OCI-LY1 (cell line): Measurements from ENCODE around the gene RUFY3.

Experiments
- CTCF ChIP-seq: fragments of 200-600 bp; sonication (generic), shearing (Covaris generic); IDR thresholded peaks from 2 replicates; pipeline ENCODE4 v1.5.1; 2017; ENCODE audit warnings: mild to moderate bottlenecking, antibody characterized with exemption, low read length, moderate library complexity, mixed read lengths
- EZH2 ChIP-seq: fragments of 200-600 bp; sonication (generic), shearing (Covaris generic); IDR thresholded peaks from 2 replicates; pipeline ENCODE4 v1.8.0; 2017; ENCODE audit warnings: borderline replicate concordance, mixed run types, mild to moderate bottlenecking, antibody characterized with exemption, low read length, moderate library complexity, mixed read lengths

- no peak for TF ChIP-seq CTCF
- no peak for TF ChIP-seq EZH2
Measured at GRCh38 chr4:70734971-70735370, 13.2 kb downstream of the RUFY3 start.
